Fibroblast of lung (primary cell): Measurements from ENCODE around the gene GPR55.

ENCODE experiments used
- EZH2 ChIP-seq: IDR thresholded peaks from 2 replicates; pipeline ENCODE4 v1.5.1; 2012; ENCODE audit warnings: low read length, control low read depth, mild to moderate bottlenecking; ENCODE audit errors: missing control alignments
- TF ChIP-seq, protein P1 (sequence below), 2 donors: IDR thresholded peaks in 1 of 2; conservative IDR thresholded peaks in 1 of 2; 1 replicate in 1 of 2; 2 replicates in 1 of 2; pipeline ENCODE4 v1.5.1; 2011 to 2012; ENCODE audit warnings: low read length in 2 of 2, control low read depth in 1 of 2, inconsistent platforms in 1 of 2, low read depth in 1 of 2, mild to moderate bottlenecking in 1 of 2

DNA sequence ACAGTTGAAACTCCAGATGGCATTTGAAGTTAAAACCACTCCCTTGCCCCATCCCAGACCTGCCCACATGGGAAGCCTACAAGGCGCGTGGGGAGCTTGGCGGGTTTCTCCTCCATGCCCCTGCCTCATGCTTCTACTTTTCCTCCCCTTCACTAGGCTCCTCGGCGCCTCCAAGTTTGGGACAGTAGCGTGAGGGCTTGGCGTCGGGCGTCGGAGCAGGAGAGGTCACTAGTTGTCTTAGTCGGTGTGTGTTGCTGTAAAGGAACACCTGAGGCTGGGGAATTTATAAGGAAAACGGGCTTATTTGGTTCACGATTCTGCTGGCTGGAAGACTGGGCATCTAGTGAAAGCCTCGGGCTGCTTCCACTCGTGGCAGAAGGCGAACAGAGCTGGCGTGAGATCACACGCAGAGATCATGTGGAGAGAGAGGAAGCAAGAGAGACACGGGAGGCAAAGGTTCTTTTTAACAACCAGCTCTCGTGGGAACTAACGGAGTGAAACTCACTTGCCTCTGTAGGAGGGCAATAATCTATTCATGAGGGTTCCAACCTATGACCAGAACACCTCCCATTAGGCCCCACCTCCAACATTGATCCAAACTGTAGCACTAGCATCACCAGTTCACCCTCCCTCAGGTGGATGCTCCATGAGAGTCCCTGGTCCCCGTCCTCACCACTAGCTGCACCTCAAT, 35.0 kb downstream of the GPR55 start:
- TF ChIP-seq, protein P1, sequence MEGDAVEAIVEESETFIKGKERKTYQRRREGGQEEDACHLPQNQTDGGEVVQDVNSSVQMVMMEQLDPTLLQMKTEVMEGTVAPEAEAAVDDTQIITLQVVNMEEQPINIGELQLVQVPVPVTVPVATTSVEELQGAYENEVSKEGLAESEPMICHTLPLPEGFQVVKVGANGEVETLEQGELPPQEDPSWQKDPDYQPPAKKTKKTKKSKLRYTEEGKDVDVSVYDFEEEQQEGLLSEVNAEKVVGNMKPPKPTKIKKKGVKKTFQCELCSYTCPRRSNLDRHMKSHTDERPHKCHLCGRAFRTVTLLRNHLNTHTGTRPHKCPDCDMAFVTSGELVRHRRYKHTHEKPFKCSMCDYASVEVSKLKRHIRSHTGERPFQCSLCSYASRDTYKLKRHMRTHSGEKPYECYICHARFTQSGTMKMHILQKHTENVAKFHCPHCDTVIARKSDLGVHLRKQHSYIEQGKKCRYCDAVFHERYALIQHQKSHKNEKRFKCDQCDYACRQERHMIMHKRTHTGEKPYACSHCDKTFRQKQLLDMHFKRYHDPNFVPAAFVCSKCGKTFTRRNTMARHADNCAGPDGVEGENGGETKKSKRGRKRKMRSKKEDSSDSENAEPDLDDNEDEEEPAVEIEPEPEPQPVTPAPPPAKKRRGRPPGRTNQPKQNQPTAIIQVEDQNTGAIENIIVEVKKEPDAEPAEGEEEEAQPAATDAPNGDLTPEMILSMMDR (conservative IDR thresholded peaks at IDR 0.05 in 1 of 2, IDR thresholded peaks at IDR 0.05 in 1 of 2; ENCODE audit: low read depth in 1 of 2, low read length in 2 of 2) = no peak
- TF ChIP-seq EZH2 = no peak
